Stomach (tissue), 4 donors: ENCODE data around the gene GGACT.

Source experiments
- EP300 ChIP-seq: sonication (generic); formaldehyde crosslinking; IDR thresholded peaks from one replicate; pipeline ENCODE4 v1.6.1; 2017; ENCODE audit warnings: antibody characterized with exemption
- TF ChIP-seq, protein P1 (sequence below), 7 experiments: fragments of 450-650 bp in 4 of 7; fragments of 200-600 bp in 3 of 7; sonication (generic) in 3 of 7; IDR thresholded peaks; one replicate each; pipeline ENCODE4 v1.5.1; 2016 to 2019; ENCODE audit warnings: antibody characterized with exemption in 7 of 7, control low read depth in 2 of 7, mild to moderate bottlenecking in 1 of 7

- TF ChIP-seq, protein P1, sequence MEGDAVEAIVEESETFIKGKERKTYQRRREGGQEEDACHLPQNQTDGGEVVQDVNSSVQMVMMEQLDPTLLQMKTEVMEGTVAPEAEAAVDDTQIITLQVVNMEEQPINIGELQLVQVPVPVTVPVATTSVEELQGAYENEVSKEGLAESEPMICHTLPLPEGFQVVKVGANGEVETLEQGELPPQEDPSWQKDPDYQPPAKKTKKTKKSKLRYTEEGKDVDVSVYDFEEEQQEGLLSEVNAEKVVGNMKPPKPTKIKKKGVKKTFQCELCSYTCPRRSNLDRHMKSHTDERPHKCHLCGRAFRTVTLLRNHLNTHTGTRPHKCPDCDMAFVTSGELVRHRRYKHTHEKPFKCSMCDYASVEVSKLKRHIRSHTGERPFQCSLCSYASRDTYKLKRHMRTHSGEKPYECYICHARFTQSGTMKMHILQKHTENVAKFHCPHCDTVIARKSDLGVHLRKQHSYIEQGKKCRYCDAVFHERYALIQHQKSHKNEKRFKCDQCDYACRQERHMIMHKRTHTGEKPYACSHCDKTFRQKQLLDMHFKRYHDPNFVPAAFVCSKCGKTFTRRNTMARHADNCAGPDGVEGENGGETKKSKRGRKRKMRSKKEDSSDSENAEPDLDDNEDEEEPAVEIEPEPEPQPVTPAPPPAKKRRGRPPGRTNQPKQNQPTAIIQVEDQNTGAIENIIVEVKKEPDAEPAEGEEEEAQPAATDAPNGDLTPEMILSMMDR (IDR thresholded peaks at IDR 0.05), result no peak
- no peak for TF ChIP-seq EP300
These were observed 35.8 kb downstream of the GGACT start for GRCh38 chr13:100552755-100553154.
